ENCODE measurements around the gene TFPI.

TFPI gene

GRCh38 chr2:187486241-187486640 lies 68.0 kb downstream of the TFPI start:
- H3K4me2 ChIP-seq (ENCODE audit: low read length): no peak overlapping the region
- no peaks in the 10 kb centered on the region for H3F3A ChIP-seq (ENCODE audit: control insufficient read depth, insufficient read depth)
- no peaks in the 10 kb centered on the region for H3K9me2 ChIP-seq (replicated peaks; ENCODE audit: control insufficient read depth, low read length)
- no peaks in the 10 kb centered on the region for H3K4me1 ChIP-seq (ENCODE audit: control insufficient read depth, low read length)
- H3K27me3 ChIP-seq (ENCODE audit: control insufficient read depth, low read length): no peaks in the 10 kb centered on the region
- no peaks in the 10 kb centered on the region for H4K20me1 ChIP-seq (ENCODE audit: control insufficient read depth, insufficient read depth, low read depth, low read length)
- H3K36me3 ChIP-seq (ENCODE audit: control insufficient read depth, low read length): no peaks in the 10 kb centered on the region
- H3K79me2 ChIP-seq (ENCODE audit: control insufficient read depth, low read length): no peaks in the 10 kb centered on the region
- H3K27ac ChIP-seq (ENCODE audit: low read depth, low read length): no peak overlapping the region
- no peak overlapping the region for H3K4me3 ChIP-seq (ENCODE audit: low read length)
- H3K9me3 ChIP-seq (ENCODE audit: control insufficient read depth, insufficient read depth, low read length): no peaks in the 10 kb centered on the region
- TF ChIP-seq CTCF (IDR thresholded peaks at IDR 0.05; ENCODE audit: low read depth, low read length, poor library complexity, severe bottlenecking) (no peak), EZH2phosphoT487 (IDR thresholded peaks at IDR 0.05; ENCODE audit: borderline replicate concordance, low read length) (no peak)

DNA sequence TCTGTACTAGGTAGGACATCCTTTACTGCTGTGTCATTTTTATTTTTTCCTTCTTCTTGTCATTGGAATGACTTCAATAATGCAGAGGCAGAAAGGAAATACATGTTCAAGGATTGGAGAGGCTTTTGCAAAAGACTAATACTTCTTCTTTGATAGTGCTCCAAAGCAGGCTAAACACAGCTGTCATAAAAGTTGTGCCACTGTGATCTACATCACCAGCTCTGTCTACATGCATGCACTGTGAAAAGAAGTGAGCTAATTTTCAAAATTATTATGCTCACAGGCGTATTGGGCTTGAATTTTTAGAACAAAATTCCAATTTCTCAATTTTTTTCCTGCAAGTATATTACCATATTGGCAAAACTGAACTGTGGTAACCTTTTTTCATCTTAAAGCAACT lies 68.7 kb downstream of the TFPI start:
- no peaks in the 10 kb centered on the region for H3K4me1 ChIP-seq (ENCODE audit: control insufficient read depth, low read length)
- no peaks in the 10 kb centered on the region for H4K20me1 ChIP-seq (ENCODE audit: control insufficient read depth, insufficient read depth, low read depth, low read length)
- no peak overlapping the region for H3K4me3 ChIP-seq (ENCODE audit: low read length)
- no peaks in the 10 kb centered on the region for H3K36me3 ChIP-seq (ENCODE audit: control insufficient read depth, low read length)
- H3K79me2 ChIP-seq (ENCODE audit: control insufficient read depth, low read length): no peaks in the 10 kb centered on the region
- H3K27ac ChIP-seq (ENCODE audit: low read depth, low read length): no peak overlapping the region
- no peaks in the 10 kb centered on the region for H3K9me3 ChIP-seq (ENCODE audit: control insufficient read depth, insufficient read depth, low read length)
- H3K27me3 ChIP-seq (ENCODE audit: control insufficient read depth, low read length): no peaks in the 10 kb centered on the region
- TF ChIP-seq CTCF (IDR thresholded peaks at IDR 0.05; ENCODE audit: low read depth, low read length, poor library complexity, severe bottlenecking) (no peak), EZH2phosphoT487 (IDR thresholded peaks at IDR 0.05; ENCODE audit: borderline replicate concordance, low read length) (no peak)
- H3K4me2 ChIP-seq (ENCODE audit: low read length): no peak overlapping the region
- H3F3A ChIP-seq (ENCODE audit: control insufficient read depth, insufficient read depth): no peaks in the 10 kb centered on the region
- H3K9me2 ChIP-seq (replicated peaks; ENCODE audit: control insufficient read depth, low read length): no peaks in the 10 kb centered on the region

- no peaks in the 10 kb centered on the region for H3F3A ChIP-seq (ENCODE audit: control insufficient read depth, insufficient read depth)
- no peaks in the 10 kb centered on the region for H3K9me2 ChIP-seq (replicated peaks; ENCODE audit: control insufficient read depth, low read length)
- H3K4me3 ChIP-seq (ENCODE audit: low read length): no peak overlapping the region
- no peaks in the 10 kb centered on the region for H3K27me3 ChIP-seq (ENCODE audit: control insufficient read depth, low read length)
- H3K27ac ChIP-seq (ENCODE audit: low read depth, low read length): no peak overlapping the region
- no peaks in the 10 kb centered on the region for H3K9me3 ChIP-seq (ENCODE audit: control insufficient read depth, insufficient read depth, low read length)
- H3K4me1 ChIP-seq (ENCODE audit: control insufficient read depth, low read length): no peaks in the 10 kb centered on the region
- no peaks in the 10 kb centered on the region for H3K79me2 ChIP-seq (ENCODE audit: control insufficient read depth, low read length)
- H3K36me3 ChIP-seq (ENCODE audit: control insufficient read depth, low read length): no peaks in the 10 kb centered on the region
- no peak for TF ChIP-seq EZH2phosphoT487 (IDR thresholded peaks at IDR 0.05; ENCODE audit: borderline replicate concordance, low read length)
- no peak for TF ChIP-seq CTCF (IDR thresholded peaks at IDR 0.05; ENCODE audit: low read depth, low read length, poor library complexity, severe bottlenecking)
- H4K20me1 ChIP-seq (ENCODE audit: control insufficient read depth, insufficient read depth, low read depth, low read length): no peaks in the 10 kb centered on the region
- no peak overlapping the region for H3K4me2 ChIP-seq (ENCODE audit: low read length)
Measured at GRCh38 chr2:187483537-187483936, 70.7 kb downstream of the TFPI start.

GRCh38 chr2:187482796-187483195 lies 71.4 kb downstream of the TFPI start:
- Histone ChIP-seq H4K20me1 (ENCODE audit: control insufficient read depth, insufficient read depth, low read depth, low read length) (no peaks in the 10 kb centered on the region), H3K4me3 (ENCODE audit: low read length) (no peak overlapping the region), H3K27me3 (ENCODE audit: control insufficient read depth, low read length) (no peaks in the 10 kb centered on the region), H3K4me1 (ENCODE audit: control insufficient read depth, low read length) (no peaks in the 10 kb centered on the region), H3K4me2 (ENCODE audit: low read length) (no peak overlapping the region), H3F3A (ENCODE audit: control insufficient read depth, insufficient read depth) (no peaks in the 10 kb centered on the region), H3K27ac (ENCODE audit: low read depth, low read length) (no peak overlapping the region), H3K9me3 (ENCODE audit: control insufficient read depth, insufficient read depth, low read length) (no peaks in the 10 kb centered on the region), H3K79me2 (ENCODE audit: control insufficient read depth, low read length) (no peaks in the 10 kb centered on the region), H3K36me3 (ENCODE audit: control insufficient read depth, low read length) (no peaks in the 10 kb centered on the region), H3K9me2 (replicated peaks; ENCODE audit: control insufficient read depth, low read length) (no peaks in the 10 kb centered on the region)
- TF ChIP-seq EZH2phosphoT487 (IDR thresholded peaks at IDR 0.05; ENCODE audit: borderline replicate concordance, low read length) (no peak), CTCF (IDR thresholded peaks at IDR 0.05; ENCODE audit: low read depth, low read length, poor library complexity, severe bottlenecking) (no peak)
